SK-N-MC (cell line): Measurements from ENCODE around the gene ANKS1A.

Experiments
- EZH2 ChIP-seq: fragments of 200-600 bp; sonication (generic); IDR thresholded peaks from one replicate; pipeline ENCODE4 v1.6.1; 2017; ENCODE audit warnings: antibody characterized with exemption
- POLR2AphosphoS5 ChIP-seq: IDR thresholded peaks from 2 replicates; pipeline ENCODE4 v1.6.1; 2012; ENCODE audit warnings: mild to moderate bottlenecking, low read depth, low read length, borderline replicate concordance

- TF ChIP-seq POLR2AphosphoS5 (no peak), EZH2 (no peak)
These were observed 160.2 kb downstream of the ANKS1A start for GRCh38 chr6:35049156-35049735.
